Heart left ventricle (tissue), 13 donors: ENCODE results near the gene CERS3.

Source experiments
- POLR2A ChIP-seq, 2 donors: fragments of 450-650 bp; IDR thresholded peaks; one replicate each; pipeline ENCODE4 v1.6.1; 2017; ENCODE audit warnings: antibody characterized with exemption in 2 of 2, mild to moderate bottlenecking in 2 of 2, moderate library complexity in 2 of 2
- TF ChIP-seq, protein P1 (sequence below), 12 donors: fragments of 200-600 bp; sonication (generic) in 4 of 12; IDR thresholded peaks; one replicate each; pipeline versions ENCODE4 v1.5.0 to v1.8.0; 2018 to 2022; ENCODE audit warnings: antibody characterized with exemption in 12 of 12, mild to moderate bottlenecking in 5 of 12
- donor health status: ischemic (EF 13 %, LVEDD 7.1; RV severe dilation, severe dysfunction).
- donor health status: DM: no; HTN: yes; CAD: no.
- donor health status: DM: no; HTN: no; CAD: no.
- donor health status: ischemic (EF 25% LVEDD 6.9; RV normal size, moderate dysfunction).
- donor health status: ischemic (EF 25% LVEDD 5.7; RV mildly dilated, moderate dysfunction).
- donor health status: ischemic (EF 35%, LVEDD 5.7; RV mildly dilated, moderate dysfunction).
- donor health status: nonischemic (EF 11% LVEDD 7.7; RV severe dilation, severe dysfunction).
- donor health status: DM: yes; HTN: yes; CAD: no.
- donor health status: PGD.
- donor health status: ischemic (EF 29% LVEDD 5.4; RV normal size, mild dysfunction).
- donor health status: nonischemic (EF 23%, LVEDD 6.1; RV moderate dilation, normal function).

DNA sequence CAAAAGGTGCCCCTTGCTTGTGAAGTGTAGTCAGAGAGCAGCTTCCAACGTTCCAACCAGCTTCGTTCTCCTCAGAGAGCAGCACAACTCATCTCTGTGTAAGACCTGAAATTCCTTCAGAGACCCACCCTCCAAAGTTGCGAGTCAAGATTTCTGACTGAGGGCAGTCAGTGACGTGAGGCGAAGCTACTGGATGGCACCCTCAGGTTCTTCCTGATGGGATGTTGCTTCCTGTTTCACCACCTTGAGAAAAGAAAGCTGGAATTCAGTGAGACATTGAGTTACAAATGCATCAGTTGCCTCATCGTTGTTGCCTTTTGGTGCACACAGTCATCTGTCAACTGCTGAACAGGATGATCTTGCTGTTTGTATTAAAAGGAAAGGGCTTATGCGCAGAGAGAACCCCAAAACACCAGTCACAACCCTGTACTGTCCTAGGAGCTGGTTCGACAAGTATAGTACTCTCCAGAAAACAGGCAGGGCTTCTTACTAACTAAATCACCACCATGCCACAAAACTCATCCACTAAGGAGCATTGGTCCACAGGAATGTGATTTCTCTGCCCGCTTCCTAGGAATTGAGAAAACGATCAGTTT, at the start of gene CERS3:
- TF ChIP-seq, protein P1, sequence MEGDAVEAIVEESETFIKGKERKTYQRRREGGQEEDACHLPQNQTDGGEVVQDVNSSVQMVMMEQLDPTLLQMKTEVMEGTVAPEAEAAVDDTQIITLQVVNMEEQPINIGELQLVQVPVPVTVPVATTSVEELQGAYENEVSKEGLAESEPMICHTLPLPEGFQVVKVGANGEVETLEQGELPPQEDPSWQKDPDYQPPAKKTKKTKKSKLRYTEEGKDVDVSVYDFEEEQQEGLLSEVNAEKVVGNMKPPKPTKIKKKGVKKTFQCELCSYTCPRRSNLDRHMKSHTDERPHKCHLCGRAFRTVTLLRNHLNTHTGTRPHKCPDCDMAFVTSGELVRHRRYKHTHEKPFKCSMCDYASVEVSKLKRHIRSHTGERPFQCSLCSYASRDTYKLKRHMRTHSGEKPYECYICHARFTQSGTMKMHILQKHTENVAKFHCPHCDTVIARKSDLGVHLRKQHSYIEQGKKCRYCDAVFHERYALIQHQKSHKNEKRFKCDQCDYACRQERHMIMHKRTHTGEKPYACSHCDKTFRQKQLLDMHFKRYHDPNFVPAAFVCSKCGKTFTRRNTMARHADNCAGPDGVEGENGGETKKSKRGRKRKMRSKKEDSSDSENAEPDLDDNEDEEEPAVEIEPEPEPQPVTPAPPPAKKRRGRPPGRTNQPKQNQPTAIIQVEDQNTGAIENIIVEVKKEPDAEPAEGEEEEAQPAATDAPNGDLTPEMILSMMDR (IDR thresholded peaks at IDR 0.05), result no peak
- no peak for TF ChIP-seq POLR2A (IDR thresholded peaks at IDR 0.05)
